Heart left ventricle (tissue), 16 donors: ENCODE measurements around the gene MYBPC2. TPM values are rescaled to one million over a fixed set of nuclear protein-coding genes. Genes with fewer than 3 reads are reported as not detected.
A peak's percentile ranks its signal among the peaks of the same experiment; 100 is the strongest.

ENCODE experiments used
- ATAC-seq, 4 donors: fragments of 200-7000 bp; cut with Tn5 transposase; one replicate each; pipeline ENCODE4 v1.9.1; 2020 to 2022; ENCODE audit warnings: moderate library complexity in 4 of 4, mild to moderate bottlenecking in 3 of 4, moderate number of reproducible peaks in 1 of 4
- DNase-seq, 5 donors: peaks; one replicate each; pipeline ENCODE4 v3.0.0-alpha.2; 2020
- H3K27ac ChIP-seq, 12 donors: fragments of 200-600 bp; sonication (generic) in 4 of 12; one replicate each; pipeline versions ENCODE4 v1.5.0 to v1.8.0; 2016 to 2022; ENCODE audit warnings: mild to moderate bottlenecking in 2 of 12
- H3K27me3 ChIP-seq, 9 donors: fragments of 200-600 bp; sonication (generic) in 2 of 9; one replicate each; pipeline versions ENCODE4 v1.5.1 to v1.8.0; 2016 to 2022; ENCODE audit warnings: mild to moderate bottlenecking in 3 of 9
- H3K36me3 ChIP-seq, 9 donors: fragments of 200-600 bp; sonication (generic) in 2 of 9; one replicate each; pipeline versions ENCODE4 v1.5.0 to v1.8.0; 2018 to 2022; ENCODE audit warnings: mild to moderate bottlenecking in 2 of 9
- H3K4me1 ChIP-seq, 12 donors: fragments of 200-600 bp; sonication (generic) in 4 of 12; one replicate each; pipeline versions ENCODE4 v1.5.0 to v1.8.0; 2016 to 2022; ENCODE audit warnings: mild to moderate bottlenecking in 3 of 12
- H3K4me3 ChIP-seq, 12 donors: fragments of 200-600 bp; sonication (generic) in 4 of 12; one replicate each; pipeline versions ENCODE4 v1.5.0 to v1.8.0; 2017 to 2022; ENCODE audit warnings: mild to moderate bottlenecking in 9 of 12, moderate library complexity in 4 of 12
- H3K9me3 ChIP-seq, 12 donors: fragments of 200-600 bp; sonication (generic) in 4 of 12; one replicate each; pipeline versions ENCODE4 v1.5.0 to v1.8.0; 2016 to 2022; ENCODE audit warnings: mild to moderate bottlenecking in 1 of 12
- POLR2A ChIP-seq, 2 donors: fragments of 450-650 bp; IDR thresholded peaks; one replicate each; pipeline ENCODE4 v1.6.1; 2017; ENCODE audit warnings: antibody characterized with exemption in 2 of 2, mild to moderate bottlenecking in 2 of 2, moderate library complexity in 2 of 2
- WGBS, 4 donors: extraction: QIAGEN DNeasy Blood & Tissue Kit in 2 of 4; methylation state at CpG; one replicate each; pipeline versions ENCODE4 v1.1.5 to v1.1.7; 2013 to 2018; 5-methylcytosine and 5-hydroxymethylcytosine counted together
- intact Hi-C, 10 donors: fragments of 100-400 bp; cut with DNase I; formaldehyde crosslinking; loops; one replicate each; pipeline versions ENCODE4 v1.11.1 to v1.14.2; 2022
- polyA plus RNA-seq, 2 donors: library from polyadenylated mRNA; stranded (reverse); fragments of 200-250 nt; gene quantifications; one replicate each; pipeline ENCODE4 v1.2.3, GENCODE V29; 2013
- total RNA-seq, 9 donors: library from RNA; depleted of rRNA in 2 of 9; stranded (reverse); fragments of >200 nt in 2 of 9; fragmentation: NEBNext Ultra II Directional in 3 of 9; extraction: Animal tissue kit (Norgen Biotek cat#: 25700) in 3 of 9; gene quantifications; one replicate each; pipeline versions ENCODE4 v1.1.0 to v1.2.4, GENCODE V29; 2016 to 2023
- TF ChIP-seq, protein P1 (sequence below), 12 donors: fragments of 200-600 bp; sonication (generic) in 4 of 12; IDR thresholded peaks; one replicate each; pipeline versions ENCODE4 v1.5.0 to v1.8.0; 2018 to 2022; ENCODE audit warnings: antibody characterized with exemption in 12 of 12, mild to moderate bottlenecking in 5 of 12
- donor health status: ischemic (EF 13 %, LVEDD 7.1; RV severe dilation, severe dysfunction).
- donor health status: healthy with polysubstance abuse.
- donor health status: DM: no; HTN: yes; CAD: no.
- donor health status: DM: no; HTN: no; CAD: no.
- donor health status: ischemic (EF 25% LVEDD 6.9; RV normal size, moderate dysfunction).
- donor health status: ischemic (EF 25% LVEDD 5.7; RV mildly dilated, moderate dysfunction).
- donor health status: healthy.
- donor health status: DM: yes; HTN: yes; CAD: no.
- donor health status: ischemic (EF 35%, LVEDD 5.7; RV mildly dilated, moderate dysfunction).
- donor health status: nonischemic (EF 11% LVEDD 7.7; RV severe dilation, severe dysfunction).
- donor health status: DM: yes; HTN: yes; CAD: no.
- donor health status: PGD.
- donor health status: ischemic (EF 29% LVEDD 5.4; RV normal size, mild dysfunction).
- donor health status: nonischemic (EF 23%, LVEDD 6.1; RV moderate dilation, normal function).

MYBPC2 gene
- total and polyA plus RNA-seq, 11 donors: 0.09 to 0.35 (median 0.28) TPM; not detected in 8

- peaks cover 0 to 8% (median 0%) of the 10 kb centered on the region in 9 donors for H3K27me3 ChIP-seq
- no peak for TF ChIP-seq POLR2A (IDR thresholded peaks at IDR 0.05)
- TF ChIP-seq, protein P1, sequence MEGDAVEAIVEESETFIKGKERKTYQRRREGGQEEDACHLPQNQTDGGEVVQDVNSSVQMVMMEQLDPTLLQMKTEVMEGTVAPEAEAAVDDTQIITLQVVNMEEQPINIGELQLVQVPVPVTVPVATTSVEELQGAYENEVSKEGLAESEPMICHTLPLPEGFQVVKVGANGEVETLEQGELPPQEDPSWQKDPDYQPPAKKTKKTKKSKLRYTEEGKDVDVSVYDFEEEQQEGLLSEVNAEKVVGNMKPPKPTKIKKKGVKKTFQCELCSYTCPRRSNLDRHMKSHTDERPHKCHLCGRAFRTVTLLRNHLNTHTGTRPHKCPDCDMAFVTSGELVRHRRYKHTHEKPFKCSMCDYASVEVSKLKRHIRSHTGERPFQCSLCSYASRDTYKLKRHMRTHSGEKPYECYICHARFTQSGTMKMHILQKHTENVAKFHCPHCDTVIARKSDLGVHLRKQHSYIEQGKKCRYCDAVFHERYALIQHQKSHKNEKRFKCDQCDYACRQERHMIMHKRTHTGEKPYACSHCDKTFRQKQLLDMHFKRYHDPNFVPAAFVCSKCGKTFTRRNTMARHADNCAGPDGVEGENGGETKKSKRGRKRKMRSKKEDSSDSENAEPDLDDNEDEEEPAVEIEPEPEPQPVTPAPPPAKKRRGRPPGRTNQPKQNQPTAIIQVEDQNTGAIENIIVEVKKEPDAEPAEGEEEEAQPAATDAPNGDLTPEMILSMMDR (IDR thresholded peaks at IDR 0.05): no peak
- intact Hi-C loops: loop anchor here in 2 of 10 donors (5.0 to 10.0 kb wide), 2 partner anchors 137 to 489 kb away; partner anchors contain the start of genes NR1H2 (in 1 of the 2), VRK3 (in 1 of the 2) and ZNF473 (in 1 of the 2)
- no peaks in the 10 kb centered on the region for H3K9me3 ChIP-seq
- H3K4me3 ChIP-seq: no peak within 1 kb of the TSS
- H3K36me3 ChIP-seq: no peaks in the 10 kb centered on the region
- DNase-seq (peak in 1 of 5 donors; percentile 21), ATAC-seq (no peak)
- peaks cover 0 to 18% (median 8%) of the 10 kb centered on the region in 12 donors for H3K4me1 ChIP-seq
- 48 to 62% (median 54%) methylated on average over 14 to 22 of the region's 22 CpGs for WGBS, 4 donors
- H3K27ac ChIP-seq: no peak within 1 kb of the TSS
Measured at GRCh38 chr19:50513746-50514345, 81.2 kb downstream of the MYBPC2 start, which contains the start of gene ASPDH. TSS of gene ASPDH (minus strand) at chr19:50513913. CDS start at chr19:50513823, 90 bp downstream.

DNA sequence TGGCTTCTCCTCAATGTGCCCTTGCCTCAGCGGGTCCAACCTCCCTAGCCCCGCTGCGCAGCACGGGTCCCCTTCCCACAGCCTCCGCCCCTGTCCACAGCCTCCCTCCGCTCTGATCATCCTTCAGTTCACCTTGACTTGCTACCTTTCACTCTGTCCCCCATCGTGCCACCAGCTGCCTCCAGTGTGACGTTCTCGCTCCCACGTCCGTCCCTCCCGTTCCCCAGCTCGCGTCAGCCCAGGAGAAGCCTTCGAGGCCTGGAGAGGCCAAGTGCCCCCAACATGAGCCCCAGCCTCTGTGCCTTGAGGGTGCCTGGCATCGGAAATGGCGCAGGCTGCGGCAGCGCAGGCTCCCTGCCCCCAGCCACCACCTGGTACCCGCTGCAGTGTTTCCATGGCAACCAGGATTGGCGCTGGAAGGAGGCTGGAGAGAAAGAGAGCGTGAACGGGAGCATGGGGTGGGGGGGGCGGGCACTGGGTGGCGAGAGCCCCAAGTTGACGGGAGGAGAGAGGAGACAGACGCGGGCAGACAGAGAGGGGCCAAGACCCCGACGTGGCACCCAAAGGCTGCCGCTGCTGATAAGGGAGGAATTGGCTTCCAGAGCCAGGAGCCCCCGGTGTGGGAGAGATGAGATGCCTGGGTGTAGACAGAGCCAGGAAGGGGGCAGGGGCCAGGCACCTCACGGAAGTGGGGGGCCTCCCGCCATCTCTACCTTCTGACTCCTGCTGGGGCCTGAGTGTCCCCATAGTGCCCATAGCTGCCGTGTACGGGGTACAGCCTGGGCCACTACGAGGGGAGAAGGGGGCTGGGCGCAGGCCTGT is 81.9 kb downstream of the MYBPC2 start:
- no peak overlapping the region for H3K4me3 ChIP-seq
- no peaks in the 10 kb centered on the region for H3K36me3 ChIP-seq
- peak in 1 of 5 donors; percentile 43 for DNase-seq
- intact Hi-C loops: loop anchor here in 2 of 10 donors (5.0 to 10.0 kb wide), 2 partner anchors 137 to 490 kb away; partner anchors contain the start of genes NR1H2 (in 1 of the 2), VRK3 (in 1 of the 2) and ZNF473 (in 1 of the 2)
- WGBS, 4 donors: 53 to 58% (median 57%) methylated on average over 34 to 38 of the region's 38 CpGs
- no peak for ATAC-seq
- H3K4me1 ChIP-seq: peaks cover 0 to 13% (median 8%) of the 10 kb centered on the region in 12 donors
- TF ChIP-seq, protein P1 (IDR thresholded peaks at IDR 0.05): no peak
- no peak for TF ChIP-seq POLR2A (IDR thresholded peaks at IDR 0.05)
- H3K27me3 ChIP-seq: peaks cover 0 to 8% (median 0%) of the 10 kb centered on the region in 9 donors
- H3K9me3 ChIP-seq: no peaks in the 10 kb centered on the region
- no peak overlapping the region for H3K27ac ChIP-seq

DNA sequence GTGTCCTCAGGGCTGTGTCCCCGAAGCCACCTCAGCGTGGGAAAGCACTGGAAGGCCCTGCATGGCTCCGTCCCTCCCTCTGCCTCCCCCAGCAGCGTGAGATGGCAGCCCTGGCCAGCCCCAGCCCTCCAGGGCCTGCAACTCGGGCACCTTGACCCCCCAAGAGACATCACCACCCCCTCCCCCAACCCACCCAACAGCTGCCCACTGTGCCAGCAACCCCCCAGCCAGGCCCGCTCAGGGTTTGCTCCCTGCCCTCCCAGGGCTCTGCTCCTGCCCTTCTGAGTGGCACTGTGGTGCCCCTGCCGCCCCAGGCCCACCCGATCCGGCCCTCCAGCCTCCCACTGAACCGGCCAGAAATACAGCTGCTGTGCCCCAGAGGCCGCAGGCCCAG is 82.5 kb downstream of the MYBPC2 start:
- H3K4me3 ChIP-seq: no peak overlapping the region
- H3K36me3 ChIP-seq: no peaks in the 10 kb centered on the region
- H3K9me3 ChIP-seq: no peaks in the 10 kb centered on the region
- TF ChIP-seq, protein P1 (IDR thresholded peaks at IDR 0.05): no peak
- no peak for TF ChIP-seq POLR2A (IDR thresholded peaks at IDR 0.05)
- intact Hi-C loops: loop anchor here in 1 of 10 donors (10.0 kb wide), 1 partner anchor 490 kb away; the partner anchor contains the start of genes VRK3 and ZNF473
- peak in 1 of 5 donors; percentile 42 for DNase-seq
- H3K27ac ChIP-seq: no peak overlapping the region
- H3K4me1 ChIP-seq: peaks cover 0 to 9% (median 5%) of the 10 kb centered on the region in 12 donors
- H3K27me3 ChIP-seq: peaks cover 0 to 8% (median 0%) of the 10 kb centered on the region in 9 donors
- 70 to 83% (median 75%) methylated on average over 5 to 11 of the region's 11 CpGs for WGBS, 4 donors
- no peak for ATAC-seq

Other genes starting within 250 kb of the MYBPC2 start
- 100 to 1,000 TPM in 3 of 9 donors, 10 to 100 TPM in 6; 65.7 to 120 (median 90.5) TPM for gene MYH14, start 229.3 kb upstream of the MYBPC2 start, total RNA-seq
- gene MYH14, start 229.3 kb upstream of the MYBPC2 start, polyA plus RNA-seq: 100 to 1,000 TPM in 1 of 2 donors, 10 to 100 TPM in 1; 45.8 to 132 TPM
- gene KCNC3, start 103.5 kb upstream of the MYBPC2 start, total RNA-seq: 1 to 10 TPM in 8 of 9 donors, under 1 TPM in 1; 0.87 to 4.4 (median 2.5) TPM
- gene KCNC3, start 103.5 kb upstream of the MYBPC2 start, polyA plus RNA-seq: 1 to 10 TPM; 1.7 to 3.3 TPM
- under 1 TPM in 4 of 9 donors, not detected in 5; 0.28 to 0.89 (median 0.66) TPM for gene NAPSA, start 67.3 kb upstream of the MYBPC2 start, total RNA-seq
- gene NAPSA, start 67.3 kb upstream of the MYBPC2 start, polyA plus RNA-seq: under 1 TPM; 0.36 to 0.61 TPM
- 100 to 1,000 TPM in 3 of 9 donors, 10 to 100 TPM in 6; 66.2 to 162 (median 74.3) TPM for gene NR1H2, start 56.4 kb upstream of the MYBPC2 start, total RNA-seq
- gene NR1H2, start 56.4 kb upstream of the MYBPC2 start, polyA plus RNA-seq: 100 to 1,000 TPM in 1 of 2 donors, 10 to 100 TPM in 1; 91.5 to 155 TPM
- 10 to 100 TPM in 4 of 9 donors, 1 to 10 TPM in 5; 6.1 to 18.0 (median 9.0) TPM for gene POLD1, start 48.5 kb upstream of the MYBPC2 start, total RNA-seq
- gene POLD1, start 48.5 kb upstream of the MYBPC2 start, polyA plus RNA-seq: 10 to 100 TPM in 1 of 2 donors, 1 to 10 TPM in 1; 9.6 to 12.1 TPM
- gene SPIB, start 14.0 kb upstream of the MYBPC2 start, total RNA-seq: under 1 TPM in 2 of 9 donors, not detected in 7; 0.16 to 0.53 TPM
- gene SPIB, start 14.0 kb upstream of the MYBPC2 start, polyA plus RNA-seq: under 1 TPM in 1 of 2 donors, not detected in 1; 0.10 TPM
- gene EMC10, start 43.6 kb downstream of the MYBPC2 start, total RNA-seq: 100 to 1,000 TPM in 4 of 9 donors, 10 to 100 TPM in 5; 72.8 to 138 (median 91.1) TPM
- 100 to 1,000 TPM in 1 of 2 donors, 10 to 100 TPM in 1; 95.3 to 108 TPM for gene EMC10, start 43.6 kb downstream of the MYBPC2 start, polyA plus RNA-seq
- gene GARIN5A, start 44.0 kb downstream of the MYBPC2 start, total RNA-seq: 1 to 10 TPM in 6 of 9 donors, under 1 TPM in 3; 0.51 to 6.4 (median 1.6) TPM
- gene GARIN5A, start 44.0 kb downstream of the MYBPC2 start, polyA plus RNA-seq: 1 to 10 TPM; 1.1 to 3.0 TPM
- gene JOSD2, start 78.3 kb downstream of the MYBPC2 start, total RNA-seq: 10 to 100 TPM; 18.7 to 43.8 (median 29.5) TPM
- gene JOSD2, start 78.3 kb downstream of the MYBPC2 start, polyA plus RNA-seq: 10 to 100 TPM; 47.7 to 49.7 TPM
- not detected for gene ASPDH, start 81.0 kb downstream of the MYBPC2 start, total RNA-seq
- gene ASPDH, start 81.0 kb downstream of the MYBPC2 start, polyA plus RNA-seq: not detected
- gene LRRC4B, start 135.5 kb downstream of the MYBPC2 start, total RNA-seq: 1 to 10 TPM in 4 of 9 donors, under 1 TPM in 5; 0.35 to 2.4 (median 0.87) TPM
- gene LRRC4B, start 135.5 kb downstream of the MYBPC2 start, polyA plus RNA-seq: 1 to 10 TPM in 1 of 2 donors, under 1 TPM in 1; 0.97 to 1.0 TPM
- gene SYT3, start 207.0 kb downstream of the MYBPC2 start, total RNA-seq: under 1 TPM in 4 of 9 donors, not detected in 5; 0.17 to 0.75 (median 0.25) TPM
- under 1 TPM in 1 of 2 donors, not detected in 1; 0.06 TPM for gene SYT3, start 207.0 kb downstream of the MYBPC2 start, polyA plus RNA-seq
- gene C19orf81, start 216.6 kb downstream of the MYBPC2 start, total RNA-seq: 1 to 10 TPM in 5 of 9 donors, under 1 TPM in 2, not detected in 2; 0.65 to 3.6 (median 1.7) TPM
- gene C19orf81, start 216.6 kb downstream of the MYBPC2 start, polyA plus RNA-seq: not detected